ENCODE measurements around the gene GTF2E1.
"Not testable (repeated sequence)": the region's sequence is repeated elsewhere in the genome, so short reads cannot be mapped to it uniquely, and the experiment has no call there.

The GTF2E1 gene

GRCh38 chr3:120772081-120772480, 29.5 kb downstream of the GTF2E1 start:
- H3K36me3 ChIP-seq (ENCODE audit: insufficient read depth, low read length) = peaks cover 30% of the 10 kb centered on the region
- peaks cover 10% of the 10 kb centered on the region for H3K79me2 ChIP-seq (ENCODE audit: control insufficient read depth, insufficient read depth, low read length, unreplicated experiment)
- no peak overlapping the region for H2AFZ ChIP-seq (ENCODE audit: low read length, unreplicated experiment)
- peaks cover 7% of the 10 kb centered on the region for H3K4me1 ChIP-seq (ENCODE audit: control insufficient read depth, insufficient read depth, low read length, unreplicated experiment)
- no peak overlapping the region for H3K4me3 ChIP-seq (ENCODE audit: low read depth, low read length)
- H3K27me3 ChIP-seq (ENCODE audit: insufficient read depth, low read length) = no peaks in the 10 kb centered on the region
- H3K27ac ChIP-seq (ENCODE audit: low read depth, low read length) = no peak overlapping the region

- Histone ChIP-seq H3K27me3 (ENCODE audit: insufficient read depth, low read length) (no peaks in the 10 kb centered on the region), H3K4me3 (ENCODE audit: low read depth, low read length) (no peak overlapping the region), H2AFZ (ENCODE audit: low read length, unreplicated experiment) (no peak overlapping the region), H3K79me2 (ENCODE audit: control insufficient read depth, insufficient read depth, low read length, unreplicated experiment) (peaks cover 3% of the 10 kb centered on the region), H3K4me1 (ENCODE audit: control insufficient read depth, insufficient read depth, low read length, unreplicated experiment) (no peaks in the 10 kb centered on the region), H3K27ac (ENCODE audit: low read depth, low read length) (no peak overlapping the region), H3K36me3 (ENCODE audit: insufficient read depth, low read length) (peaks cover 39% of the 10 kb centered on the region)
Measured at GRCh38 chr3:120773932-120774331, 31.4 kb downstream of the GTF2E1 start.

GRCh38 chr3:120775411-120775810, 32.9 kb downstream of the GTF2E1 start:
- H3K36me3 ChIP-seq (ENCODE audit: insufficient read depth, low read length) = peaks cover 40% of the 10 kb centered on the region
- no peak overlapping the region for H3K4me3 ChIP-seq (ENCODE audit: low read depth, low read length)
- H3K27ac ChIP-seq (ENCODE audit: low read depth, low read length) = no peak overlapping the region
- no peaks in the 10 kb centered on the region for H3K27me3 ChIP-seq (ENCODE audit: insufficient read depth, low read length)
- peaks cover 3% of the 10 kb centered on the region for H3K79me2 ChIP-seq (ENCODE audit: control insufficient read depth, insufficient read depth, low read length, unreplicated experiment)
- no peak overlapping the region for H2AFZ ChIP-seq (ENCODE audit: low read length, unreplicated experiment)
- H3K4me1 ChIP-seq (ENCODE audit: control insufficient read depth, insufficient read depth, low read length, unreplicated experiment) = no peaks in the 10 kb centered on the region

- Histone ChIP-seq H2AFZ (ENCODE audit: low read length, unreplicated experiment) (no peak overlapping the region), H3K4me3 (ENCODE audit: low read depth, low read length) (no peak overlapping the region), H3K4me1 (ENCODE audit: control insufficient read depth, insufficient read depth, low read length, unreplicated experiment) (no peaks in the 10 kb centered on the region), H3K79me2 (ENCODE audit: control insufficient read depth, insufficient read depth, low read length, unreplicated experiment) (no peaks in the 10 kb centered on the region), H3K27ac (ENCODE audit: low read depth, low read length) (no peak overlapping the region), H3K36me3 (ENCODE audit: insufficient read depth, low read length) (peaks cover 36% of the 10 kb centered on the region), H3K27me3 (ENCODE audit: insufficient read depth, low read length) (no peaks in the 10 kb centered on the region)
Measured at GRCh38 chr3:120778776-120779175, 36.2 kb downstream of the GTF2E1 start.

GRCh38 chr3:120780977-120781376, 38.4 kb downstream of the GTF2E1 start:
- Histone ChIP-seq H3K36me3 (ENCODE audit: insufficient read depth, low read length) (peaks cover 30% of the 10 kb centered on the region), H3K4me1 (ENCODE audit: control insufficient read depth, insufficient read depth, low read length, unreplicated experiment) (no peaks in the 10 kb centered on the region), H2AFZ (ENCODE audit: low read length, unreplicated experiment) (no peak overlapping the region), H3K27me3 (ENCODE audit: insufficient read depth, low read length) (no peaks in the 10 kb centered on the region), H3K79me2 (ENCODE audit: control insufficient read depth, insufficient read depth, low read length, unreplicated experiment) (no peaks in the 10 kb centered on the region), H3K27ac (ENCODE audit: low read depth, low read length) (peak overlapping the region; percentile 56), H3K4me3 (ENCODE audit: low read depth, low read length) (no peak overlapping the region)

GRCh38 chr3:120785832-120786231, 43.3 kb downstream of the GTF2E1 start:
- H3K27ac ChIP-seq (ENCODE audit: low read depth, low read length); H3K27me3 ChIP-seq (ENCODE audit: insufficient read depth, low read length); H3K4me3 ChIP-seq (ENCODE audit: low read depth, low read length); H3K36me3 ChIP-seq (ENCODE audit: insufficient read depth, low read length); H3K4me1 ChIP-seq (ENCODE audit: control insufficient read depth, insufficient read depth, low read length, unreplicated experiment); H2AFZ ChIP-seq (ENCODE audit: low read length, unreplicated experiment); H3K79me2 ChIP-seq (ENCODE audit: control insufficient read depth, insufficient read depth, low read length, unreplicated experiment): not testable (repeated sequence)

GRCh38 chr3:120791010-120791409, 48.5 kb downstream of the GTF2E1 start:
- Histone ChIP-seq H3K4me1 (ENCODE audit: control insufficient read depth, insufficient read depth, low read length, unreplicated experiment) (peaks cover 9% of the 10 kb centered on the region), H3K36me3 (ENCODE audit: insufficient read depth, low read length) (no peaks in the 10 kb centered on the region)

GRCh38 chr3:120791913-120792312, 49.4 kb downstream of the GTF2E1 start:
- Histone ChIP-seq H3K4me1 (ENCODE audit: control insufficient read depth, insufficient read depth, low read length, unreplicated experiment) (peaks cover 9% of the 10 kb centered on the region), H3K79me2 (ENCODE audit: control insufficient read depth, insufficient read depth, low read length, unreplicated experiment) (no peaks in the 10 kb centered on the region), H3K4me3 (ENCODE audit: low read depth, low read length) (no peak overlapping the region), H2AFZ (ENCODE audit: low read length, unreplicated experiment) (no peak overlapping the region), H3K36me3 (ENCODE audit: insufficient read depth, low read length) (no peaks in the 10 kb centered on the region), H3K27ac (ENCODE audit: low read depth, low read length) (no peak overlapping the region), H3K27me3 (ENCODE audit: insufficient read depth, low read length) (no peaks in the 10 kb centered on the region)

More at GRCh38 chr3:120791010-120791409, 48.5 kb downstream of the GTF2E1 start:
- H2AFZ ChIP-seq (ENCODE audit: low read length, unreplicated experiment) = no peak overlapping the region
- no peak overlapping the region for H3K4me3 ChIP-seq (ENCODE audit: low read depth, low read length)
- no peaks in the 10 kb centered on the region for H3K79me2 ChIP-seq (ENCODE audit: control insufficient read depth, insufficient read depth, low read length, unreplicated experiment)
- H3K27ac ChIP-seq (ENCODE audit: low read depth, low read length) = no peak overlapping the region
- no peaks in the 10 kb centered on the region for H3K27me3 ChIP-seq (ENCODE audit: insufficient read depth, low read length)

GRCh38 chr3:120793601-120794000, 51.1 kb downstream of the GTF2E1 start:
- Histone ChIP-seq H3K27ac (ENCODE audit: low read depth, low read length) (no peak overlapping the region), H3K4me1 (ENCODE audit: control insufficient read depth, insufficient read depth, low read length, unreplicated experiment) (peaks cover 14% of the 10 kb centered on the region), H3K36me3 (ENCODE audit: insufficient read depth, low read length) (no peaks in the 10 kb centered on the region), H3K27me3 (ENCODE audit: insufficient read depth, low read length) (no peaks in the 10 kb centered on the region), H3K4me3 (ENCODE audit: low read depth, low read length) (no peak overlapping the region), H3K79me2 (ENCODE audit: control insufficient read depth, insufficient read depth, low read length, unreplicated experiment) (no peaks in the 10 kb centered on the region), H2AFZ (ENCODE audit: low read length, unreplicated experiment) (no peak overlapping the region)

- Histone ChIP-seq H3K36me3 (ENCODE audit: insufficient read depth, low read length) (no peaks in the 10 kb centered on the region), H3K4me3 (ENCODE audit: low read depth, low read length) (no peak overlapping the region), H3K4me1 (ENCODE audit: control insufficient read depth, insufficient read depth, low read length, unreplicated experiment) (peaks cover 17% of the 10 kb centered on the region), H2AFZ (ENCODE audit: low read length, unreplicated experiment) (no peak overlapping the region), H3K27ac (ENCODE audit: low read depth, low read length) (no peak overlapping the region), H3K79me2 (ENCODE audit: control insufficient read depth, insufficient read depth, low read length, unreplicated experiment) (no peaks in the 10 kb centered on the region), H3K27me3 (ENCODE audit: insufficient read depth, low read length) (no peaks in the 10 kb centered on the region)
Measured at GRCh38 chr3:120795017-120795648, 52.6 kb downstream of the GTF2E1 start.

- Histone ChIP-seq H3K36me3 (ENCODE audit: insufficient read depth, low read length) (no peaks in the 10 kb centered on the region), H3K27ac (ENCODE audit: low read depth, low read length) (no peak overlapping the region), H2AFZ (ENCODE audit: low read length, unreplicated experiment) (no peak overlapping the region), H3K4me3 (ENCODE audit: low read depth, low read length) (no peak overlapping the region), H3K4me1 (ENCODE audit: control insufficient read depth, insufficient read depth, low read length, unreplicated experiment) (peaks cover 17% of the 10 kb centered on the region), H3K27me3 (ENCODE audit: insufficient read depth, low read length) (no peaks in the 10 kb centered on the region), H3K79me2 (ENCODE audit: control insufficient read depth, insufficient read depth, low read length, unreplicated experiment) (no peaks in the 10 kb centered on the region)
Measured at GRCh38 chr3:120795959-120796358, 53.4 kb downstream of the GTF2E1 start.

Data from ACC112 (cell line).